GM12878 (cell line): Measurements from ENCODE around the gene CRTC3. TPM values are rescaled to one million over a fixed set of nuclear protein-coding genes. Genes with fewer than 3 reads are reported as not detected.

Experiments used
- ATAC-seq: fragments of 200-7000 bp; cut with Tn5 transposase; 3 replicates; pipeline ENCODE4 v1.9.1; 2020; ENCODE audit warnings: mild to moderate bottlenecking, moderate library complexity
- BruUV-seq: library from RNA; stranded (reverse); fragments of 400-500 nt; replicated peaks from 2 replicates; lab custom pipeline; 2021; lab: Mats Ljungman, UMichigan
- CTCF ChIA-PET: fragments of 300-600 bp; sonication (Branson Sonifier 250); formaldehyde crosslinking; extraction: SDS; loops from one replicate; lab custom pipeline; 2021; ENCODE audit warnings: inconsistent platforms; lab: Yijun Ruan, JAX
- POLR2A ChIA-PET: fragments of 350-600 bp; formaldehyde crosslinking; extraction: SDS; loops from one replicate; lab custom pipeline; 2021; ENCODE audit warnings: inconsistent platforms; lab: Charles Lee
- RAD21 ChIA-PET: fragments of 300-600 bp; sonication (Branson Sonifier 250); formaldehyde crosslinking; loops from one replicate; lab custom pipeline; 2023; ENCODE audit warnings: antibody characterized with exemption; ENCODE audit not compliant: unreplicated experiment; lab: Charles Lee
- SMC1A ChIA-PET: fragments of 300-600 bp; sonication (Branson Sonifier 250); formaldehyde crosslinking; loops from one replicate; lab custom pipeline; 2023; ENCODE audit not compliant: unreplicated experiment, uncharacterized antibody; lab: Charles Lee
- DNase-seq: peaks from one replicate; pipeline ENCODE4 v3.0.0-alpha.2; 2011; ENCODE audit warnings: low read depth, low spot score
- FAIRE-seq: peaks from 3 replicates; lab custom pipeline; 2011; peaks lifted over from hg19 to GRCh38; lab: Jason Lieb, UNC
- H2AFZ ChIP-seq: 2 replicates; pipeline ENCODE4 v1.6.0; 2011; ENCODE audit warnings: low read depth, low read length, control low read depth; ENCODE audit not compliant: control insufficient read depth
- H3K27ac ChIP-seq: 2 replicates; pipeline ENCODE4 v1.5.1; 2011; ENCODE audit warnings: control low read depth; ENCODE audit not compliant: control insufficient read depth, insufficient read depth
- H3K27me3 ChIP-seq, 2 experiments: replicated peaks in 1 of 2; 2 replicates each; pipeline versions ENCODE4 v1.6.0 to v1.6.1; 2011; ENCODE audit warnings: low read length in 1 of 2; ENCODE audit not compliant: control insufficient read depth in 2 of 2, insufficient read depth in 2 of 2
- H3K36me3 ChIP-seq, 2 experiments: 2 replicates each; pipeline ENCODE4 v1.5.1; 2011; ENCODE audit warnings: low read length in 1 of 2; ENCODE audit not compliant: control insufficient read depth in 2 of 2, insufficient read depth in 2 of 2
- H3K4me1 ChIP-seq: 2 replicates; pipeline ENCODE4 v1.6.1; 2011; ENCODE audit warnings: mild to moderate bottlenecking, low read length, moderate library complexity, mixed read lengths; ENCODE audit not compliant: control insufficient read depth, insufficient read depth
- H3K4me2 ChIP-seq: 2 replicates; pipeline ENCODE4 v1.6.0; 2011; ENCODE audit warnings: control low read depth; ENCODE audit not compliant: control insufficient read depth, insufficient read depth
- H3K4me3 ChIP-seq: fragments of 200-600 bp; sonication (generic); 2 replicates; pipeline ENCODE4 v1.5.1; 2016
- H3K79me2 ChIP-seq: 2 replicates; pipeline ENCODE4 v1.6.0; 2011; ENCODE audit warnings: low read length; ENCODE audit not compliant: control insufficient read depth, insufficient read depth
- H3K9ac ChIP-seq: 2 replicates; pipeline ENCODE4 v1.8.0; 2011; ENCODE audit warnings: low read length, control low read depth, mixed read lengths; ENCODE audit not compliant: control insufficient read depth, insufficient read depth
- H3K9me3 ChIP-seq: replicated peaks from 3 replicates; pipeline ENCODE4 v1.5.1; 2011; ENCODE audit warnings: mild to moderate bottlenecking, low read length; ENCODE audit not compliant: control insufficient read depth, insufficient read depth
- H4K20me1 ChIP-seq: 2 replicates; pipeline ENCODE4 v1.6.0; 2011; ENCODE audit not compliant: control insufficient read depth, insufficient read depth
- ASH2L ChIP-seq: fragments of 300-600, 200-600 bp; sonication (generic); IDR thresholded peaks from 2 replicates; pipeline ENCODE4 v1.6.1; 2017; ENCODE audit warnings: low read depth, mild to moderate bottlenecking, borderline replicate concordance
- DPF2 ChIP-seq: fragments of 450-650 bp; IDR thresholded peaks from 2 replicates; pipeline ENCODE4 v1.6.1; 2017; ENCODE audit warnings: mild to moderate bottlenecking
- EP300 ChIP-seq, 2 experiments: fragments of 150-350 bp in 1 of 2; IDR thresholded peaks; 2 replicates each; pipeline ENCODE4 v1.6.1; 2011 to 2012; ENCODE audit warnings: low read depth in 2 of 2, low read length in 2 of 2, borderline replicate concordance in 1 of 2, improper control_type of control experiment in 1 of 2, inconsistent platforms in 1 of 2; ENCODE audit not compliant: control insufficient read depth in 1 of 2
- FOS ChIP-seq: IDR thresholded peaks from 3 replicates; pipeline ENCODE4 v1.6.1; 2011; ENCODE audit warnings: borderline replicate concordance; ENCODE audit not compliant: insufficient read length; ENCODE audit errors: extremely low read depth
- FOXK2 ChIP-seq: fragments of 450-650 bp; IDR thresholded peaks from 2 replicates; pipeline ENCODE4 v1.6.1; 2017; ENCODE audit warnings: mild to moderate bottlenecking, moderate library complexity
- NFYA ChIP-seq: IDR thresholded peaks from 2 replicates; pipeline ENCODE4 v1.6.1; 2011; ENCODE audit warnings: low read depth, mild to moderate bottlenecking, low read length, improper control_type of control experiment, borderline replicate concordance
- RBBP5 ChIP-seq: fragments of 200-600 bp; sonication (generic); conservative IDR thresholded peaks from 2 replicates; pipeline ENCODE4 v1.6.1; 2016
- TARDBP ChIP-seq: IDR thresholded peaks from 2 replicates; pipeline ENCODE4 v1.6.1; 2016; ENCODE audit warnings: borderline replicate concordance
- ZNF217 ChIP-seq: fragments of 450-650 bp; IDR thresholded peaks from 2 replicates; pipeline ENCODE4 v1.6.1; 2017; ENCODE audit warnings: antibody characterized with exemption, mild to moderate bottlenecking
- WGBS: methylation state at CpG from one replicate; pipeline ENCODE4 v1.1.6; 2016; ENCODE audit warnings: low lambda C conversion rate; ENCODE audit not compliant: insufficient replicate concordance, insufficient coverage; ENCODE audit errors: missing lambda C conversion rate; 5-methylcytosine and 5-hydroxymethylcytosine counted together
- in situ Hi-C: fragments of 300-500 bp; cut with MboI; formaldehyde crosslinking; loops from 9 replicates; pipeline ENCODE4 v1.14.3; 2018; ENCODE audit warnings: mixed read lengths
- intact Hi-C: fragments of 100-400 bp; cut with micrococcal nuclease; formaldehyde crosslinking; loops from one replicate; pipeline ENCODE4 v1.14.2; 2022; ENCODE audit not compliant: unreplicated experiment
- polyA plus RNA-seq, 11 experiments: library from polyadenylated mRNA; depleted of rRNA in 4 of 11; unstranded in 6 of 11; stranded (reverse) in 5 of 11; fragments of >200 nt; fragmentation: Nextera tagmentation in 4 of 11; fragmentation: Illumina TruSeq in 1 of 11; extraction: Ambion mirVana in 4 of 11; extraction: Trizol in 1 of 11; gene quantifications; 1 replicate in 1 of 11; 2 replicates in 10 of 11; pipeline versions ENCODE4 v1.2.1 to v1.2.3, GENCODE V29; 2011 to 2016; ENCODE audit warnings: inconsistent platforms in 2 of 11, missing spikeins in 2 of 11, low read depth in 1 of 11
- total RNA-seq, 4 experiments: library from RNA; depleted of rRNA in 3 of 4; stranded (reverse); fragments of >200 nt in 3 of 4; fragmentation: Illumina TruSeq in 1 of 4; extraction: Trizol in 1 of 4; gene quantifications; 2 replicates each; pipeline versions ENCODE4 v1.2.1 to v1.2.3, GENCODE V29; 2013 to 2021
- TF ChIP-seq, protein P1 (sequence below): IDR thresholded peaks from 2 replicates; pipeline ENCODE4 v1.6.1; 2012; ENCODE audit warnings: low read depth, low read length, improper control_type of control experiment

The CRTC3 gene
- total and polyA plus RNA-seq, 10 of the 15 experiments (the other 5 are each of a cell fraction or from before 2014, with no cell fraction given), result 3.5 to 36.9 (median 18.9) TPM

DNA sequence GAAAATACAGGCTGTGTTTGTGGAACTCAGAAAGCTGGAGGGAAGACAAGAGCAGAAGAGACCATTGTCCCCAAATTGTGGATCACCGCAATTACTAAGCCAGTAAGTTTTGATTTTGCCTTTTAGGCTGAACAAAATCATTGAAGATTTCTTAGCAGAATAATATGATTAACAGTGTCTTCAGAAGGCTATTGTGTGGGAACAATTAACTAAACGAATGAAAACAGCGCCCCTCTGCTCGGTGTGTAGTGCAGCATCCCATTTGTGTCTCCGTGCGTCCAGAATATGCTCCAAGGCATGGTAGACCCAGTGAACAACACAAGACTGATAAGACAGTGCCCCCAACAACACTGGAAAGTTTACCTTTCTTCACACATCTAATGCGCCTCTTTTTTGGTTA, 71.2 kb downstream of the CRTC3 start:
- no peak for DNase-seq
- ATAC-seq, result no peak
- Histone ChIP-seq H3K9ac (no peak overlapping the region), H3K79me2 (peaks cover 4% of the 10 kb centered on the region; the same call in 1 of the 2 replicates), H4K20me1 (no peaks in the 10 kb centered on the region), H3K4me1 (peaks cover 28% of the 10 kb centered on the region), H3K4me3 (no peak overlapping the region), H3K9me3 (no peaks in the 10 kb centered on the region), H3K27me3 (no peaks in the 10 kb centered on the region), H2AFZ (no peak overlapping the region), H3K27ac (no peak overlapping the region), H3K36me3 (peaks cover 0 to 7% of the 10 kb centered on the region in 2 experiments; a peak in 2 of 4 replicates), H3K4me2 (no peak overlapping the region)
- ChIA-PET POLR2A (interaction anchor here (0.6 kb wide), 1 partner anchor 91 kb away, joined by 3 read pairs; no protein-coding TSS in a partner anchor), RAD21 (no interaction called here), CTCF (no interaction called here), SMC1A (no interaction called here)
- TF ChIP-seq ASH2L (no peak), NFYA (no peak), EP300 (IDR thresholded peaks at IDR 0.05; ENCODE audit: borderline replicate concordance in 1 of 2, control insufficient read depth in 1 of 2, low read depth in 2 of 2, low read length in 2 of 2) (no peak), ZNF217 (no peak), TARDBP (no peak), FOXK2 (no peak), DPF2 (no peak), FOS (no peak), RBBP5 (no peak)
- TF ChIP-seq, protein P1, sequence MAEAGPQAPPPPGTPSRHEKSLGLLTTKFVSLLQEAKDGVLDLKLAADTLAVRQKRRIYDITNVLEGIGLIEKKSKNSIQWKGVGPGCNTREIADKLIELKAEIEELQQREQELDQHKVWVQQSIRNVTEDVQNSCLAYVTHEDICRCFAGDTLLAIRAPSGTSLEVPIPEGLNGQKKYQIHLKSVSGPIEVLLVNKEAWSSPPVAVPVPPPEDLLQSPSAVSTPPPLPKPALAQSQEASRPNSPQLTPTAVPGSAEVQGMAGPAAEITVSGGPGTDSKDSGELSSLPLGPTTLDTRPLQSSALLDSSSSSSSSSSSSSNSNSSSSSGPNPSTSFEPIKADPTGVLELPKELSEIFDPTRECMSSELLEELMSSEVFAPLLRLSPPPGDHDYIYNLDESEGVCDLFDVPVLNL, result no peak
- in situ Hi-C loops (no loop called here), intact Hi-C loops (no loop called here)
- no TSS peak for BruUV-seq
- FAIRE-seq, result no peak
- 98% methylated on average over 7 of the region's 7 CpGs for WGBS
